Limb (tissue), 2 donors: ENCODE results near the gene PLA2G4B.

Source experiments
- DNase-seq, 2 donors: peaks; one replicate each; pipeline ENCODE4 v3.0.0-alpha.2; 2016; ENCODE audit errors: extremely low spot score in 2 of 2

Gene PLA2G4B

DNA sequence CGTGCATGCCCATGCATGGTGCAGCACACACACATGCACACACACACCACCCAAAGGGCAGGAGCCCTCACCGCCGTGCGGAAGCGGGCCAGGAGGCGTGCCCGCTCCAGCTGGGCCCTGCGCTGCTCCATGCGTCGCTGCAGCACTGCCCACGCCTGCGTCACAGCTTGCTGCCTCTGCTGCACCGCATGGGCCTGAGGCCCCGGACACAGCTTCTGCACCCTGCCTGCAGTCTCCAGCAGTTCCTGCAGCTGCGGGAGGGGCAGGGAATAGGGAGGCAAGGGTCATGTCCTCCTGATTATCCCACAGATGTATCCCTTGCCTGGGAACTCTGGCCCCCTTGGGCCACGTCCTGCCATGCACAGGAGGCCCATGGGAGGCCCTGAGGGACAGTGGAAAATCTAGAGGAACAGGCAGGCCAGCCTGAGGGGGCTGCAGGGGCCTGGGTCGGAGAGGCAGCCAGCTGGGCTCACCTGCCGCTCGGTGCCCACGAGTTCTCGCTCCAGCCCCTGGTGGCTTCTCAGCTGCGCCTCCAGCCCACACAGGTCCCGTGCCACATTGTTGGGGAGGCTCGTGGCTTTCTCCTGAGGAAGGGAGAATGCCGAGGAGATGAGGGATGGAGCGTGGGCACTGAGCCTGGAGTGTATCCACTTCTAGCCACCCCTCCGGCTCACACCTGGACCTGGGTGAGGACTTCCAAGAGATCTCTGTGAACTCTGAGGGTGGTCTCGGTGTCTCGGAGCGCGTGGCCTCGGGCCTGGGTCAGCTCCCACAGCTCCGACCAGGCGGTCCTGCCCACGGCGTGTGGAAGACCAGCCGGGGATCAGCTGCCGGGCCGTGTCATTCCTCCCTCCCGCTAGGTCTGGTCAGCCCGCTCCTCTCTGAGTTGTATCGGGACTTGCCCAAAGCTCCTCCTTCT lies 31.4 kb downstream of the PLA2G4B start:
- no peak for DNase-seq

DNA sequence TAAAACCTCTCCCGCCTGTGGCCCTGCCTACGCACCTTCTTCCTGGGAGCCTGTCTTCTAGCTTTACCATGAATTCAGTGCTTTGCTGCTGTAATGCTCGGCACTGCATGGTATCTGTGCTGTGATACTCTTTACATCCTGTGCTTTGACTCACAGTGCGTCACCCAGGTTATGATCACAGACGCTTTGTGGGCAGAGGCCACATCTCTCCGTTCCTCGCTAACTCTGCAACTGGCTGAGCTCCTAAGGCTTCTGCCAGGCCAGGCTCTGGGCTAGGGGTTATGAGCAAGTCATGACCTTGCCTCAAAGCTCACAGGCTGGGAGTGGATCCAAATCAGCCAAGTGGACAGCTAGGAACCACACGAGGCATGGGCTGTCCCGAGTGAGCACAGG lies 32.0 kb downstream of the PLA2G4B start:
- no peak for DNase-seq

DNA sequence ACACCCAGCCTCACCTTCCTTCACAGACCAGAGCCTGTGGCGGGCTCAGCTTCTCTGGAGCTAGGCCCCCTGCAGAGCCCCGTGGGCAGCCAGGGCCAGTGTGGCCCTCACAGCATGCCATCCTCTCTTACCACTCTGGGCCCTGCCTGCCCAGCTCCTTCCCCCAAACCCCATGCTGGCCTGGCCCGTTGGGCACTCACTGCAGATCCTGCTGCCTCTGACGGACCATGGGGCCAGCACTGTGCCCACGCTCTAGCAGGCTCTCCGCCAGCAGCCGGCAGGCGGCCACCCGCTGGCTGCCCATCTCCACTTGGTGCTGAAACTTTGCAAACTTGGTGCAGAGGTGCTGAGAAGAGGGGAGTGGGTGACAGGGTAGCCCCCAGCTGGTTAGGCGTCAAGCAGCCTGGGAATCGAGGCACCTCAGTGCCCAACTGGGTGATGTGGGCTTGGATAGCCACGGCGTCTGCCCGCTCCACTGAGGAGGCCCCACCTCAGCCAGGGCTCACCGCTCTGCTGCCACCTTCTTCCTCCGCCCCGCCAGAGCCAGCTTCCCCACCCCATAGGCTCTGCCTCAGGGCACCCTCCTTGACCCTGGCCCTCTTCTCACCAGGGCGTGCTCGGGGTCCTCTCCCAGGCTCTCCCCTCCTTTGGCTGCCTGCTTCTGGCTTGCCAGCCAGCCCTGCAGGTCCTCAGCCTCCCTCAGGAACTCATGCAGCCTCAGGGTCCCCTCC lies 32.7 kb downstream of the PLA2G4B start:
- no peak for DNase-seq

DNA sequence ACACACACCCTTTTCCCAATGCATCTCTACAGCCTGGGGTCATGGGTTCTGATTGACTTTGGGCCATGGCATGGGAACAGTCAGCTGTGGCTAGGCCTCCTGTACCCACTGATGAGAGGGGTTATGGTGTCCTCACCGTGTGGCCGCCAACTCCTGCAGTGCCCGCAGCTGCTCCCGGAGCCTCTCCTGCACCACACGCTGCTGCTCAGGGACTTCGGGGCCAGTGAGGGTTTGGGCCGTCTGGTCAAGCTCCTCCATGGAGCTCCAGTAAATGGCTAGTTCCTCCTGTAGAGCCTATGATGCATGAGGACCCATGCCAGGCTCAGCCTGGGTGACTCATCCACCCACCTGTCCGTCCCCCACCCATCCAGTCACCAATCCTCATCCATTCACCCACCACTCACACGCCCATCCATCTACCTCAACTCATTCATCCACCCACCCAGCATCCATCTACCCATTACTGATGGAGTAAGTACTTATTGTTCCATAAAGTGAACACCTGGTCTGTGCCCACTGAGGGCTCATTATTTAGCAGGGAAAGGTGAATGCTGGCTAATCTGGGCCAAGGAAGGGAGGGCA lies 33.6 kb downstream of the PLA2G4B start:
- DNase-seq: no peak

DNA sequence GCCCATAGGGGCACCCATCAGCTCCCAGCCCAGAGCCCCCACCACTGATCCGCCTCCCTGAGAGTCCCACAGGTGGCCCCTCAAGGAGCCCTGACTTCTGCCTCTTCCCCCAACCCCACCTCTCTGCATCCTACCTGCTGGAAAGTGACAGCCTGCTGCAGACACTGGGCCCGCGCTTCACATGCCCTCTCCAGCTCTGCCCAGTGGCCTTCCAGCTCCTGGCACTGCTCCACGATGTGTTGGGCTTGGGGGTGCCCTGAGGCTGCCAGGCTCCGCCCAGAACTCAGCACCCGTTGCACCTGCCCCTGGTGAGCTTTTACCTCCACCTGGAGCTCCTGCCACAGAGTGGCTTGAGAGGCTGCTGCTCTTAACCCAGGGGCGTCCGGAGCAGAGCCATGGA lies 35.1 kb downstream of the PLA2G4B start:
- DNase-seq: no peak

DNA sequence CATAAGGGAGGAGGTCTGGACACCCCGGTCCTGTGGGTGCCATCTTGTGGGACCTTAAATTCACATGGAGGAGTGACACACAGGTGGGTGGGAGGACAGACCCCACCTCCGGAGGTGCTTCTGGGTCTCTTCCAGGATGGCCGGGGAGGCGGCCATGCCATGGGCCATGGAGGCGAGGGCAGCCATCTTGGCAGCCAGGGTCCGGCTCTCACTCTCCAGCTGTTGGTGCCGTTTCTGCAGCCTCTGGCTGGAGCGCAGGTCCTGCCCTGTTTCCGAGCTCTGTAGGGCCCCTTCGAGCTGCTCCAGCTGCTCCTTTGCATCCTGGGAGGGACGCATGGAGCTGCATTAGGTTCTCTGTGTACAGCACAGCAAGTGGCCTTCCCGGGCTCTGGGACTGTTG lies 36.1 kb downstream of the PLA2G4B start:
- DNase-seq: no peak

DNA sequence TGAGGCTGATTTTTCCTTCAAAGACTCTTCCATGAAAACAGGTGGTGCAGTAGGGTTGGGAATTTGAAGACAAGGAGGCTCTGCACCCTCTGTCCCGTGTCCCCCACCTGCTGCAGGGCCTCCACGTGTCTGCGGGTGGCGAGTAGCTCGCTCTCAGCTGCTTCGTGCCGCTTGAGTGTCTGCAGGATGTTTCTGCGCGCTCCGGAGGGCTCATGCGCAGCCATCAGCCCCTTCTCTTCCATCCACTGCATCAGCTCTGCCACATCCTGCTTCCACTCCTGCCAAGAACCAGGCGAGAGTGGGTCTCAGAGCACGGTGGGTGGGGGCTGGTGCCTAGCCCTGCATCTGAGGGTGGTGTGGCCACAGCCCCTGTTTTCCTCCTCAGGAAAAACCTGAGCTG lies 37.4 kb downstream of the PLA2G4B start:
- DNase-seq: no peak

DNA sequence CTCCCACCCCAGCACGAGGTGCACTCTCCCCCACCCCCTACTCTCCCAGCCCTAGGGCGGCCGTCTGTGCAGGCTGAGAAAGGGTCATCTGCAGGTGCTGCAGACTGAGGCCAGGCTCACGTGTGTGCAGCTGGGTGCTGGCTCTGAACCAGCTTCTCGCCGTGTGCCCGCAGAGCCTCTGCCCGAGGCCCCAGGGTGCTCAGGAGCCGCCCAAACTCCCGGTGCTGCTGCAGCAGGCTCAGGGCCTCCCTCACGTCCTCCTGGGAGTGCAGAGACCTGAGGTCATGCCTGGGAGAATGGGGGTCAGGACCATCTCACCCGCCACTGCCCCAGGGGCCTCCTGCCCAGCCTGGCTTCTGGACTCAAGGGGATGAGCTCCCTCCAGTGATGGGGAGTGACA lies 38.0 kb downstream of the PLA2G4B start:
- DNase-seq: no peak

DNA sequence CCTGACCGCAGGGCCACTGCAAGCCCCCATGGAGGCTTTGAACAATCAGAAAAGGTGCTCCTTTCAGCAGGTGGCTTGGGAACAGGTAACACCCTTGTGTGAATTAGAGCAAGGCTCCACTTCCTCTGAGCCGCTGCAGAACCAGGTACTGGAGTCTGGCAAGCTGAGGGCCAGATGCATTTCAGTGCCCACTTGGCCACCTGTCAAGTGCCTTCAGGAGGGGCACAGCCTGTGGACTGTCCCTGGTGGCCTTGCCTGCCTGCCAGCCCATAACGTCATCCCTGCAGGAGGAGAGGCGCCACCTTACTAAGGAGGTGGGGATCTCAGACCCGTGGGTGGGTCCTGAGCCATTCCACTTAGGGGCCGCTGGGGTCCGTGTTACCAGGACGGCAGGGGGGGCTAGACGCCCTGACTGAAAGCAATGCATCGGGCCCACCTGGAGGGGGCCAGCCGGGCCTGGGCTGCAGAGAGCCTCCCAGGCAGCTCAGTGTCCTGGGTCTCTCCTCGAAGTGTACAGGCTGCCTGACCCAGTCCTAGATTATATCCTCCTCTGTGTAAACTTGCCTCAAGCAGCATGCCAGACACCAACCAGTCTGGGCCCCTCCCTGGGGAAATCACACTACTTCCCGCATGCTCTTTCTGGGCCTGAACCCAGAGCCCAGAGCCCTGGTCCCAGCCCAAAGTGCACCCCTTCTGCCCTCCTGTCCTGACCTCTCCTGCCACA lies 39.1 kb downstream of the PLA2G4B start:
- no peak for DNase-seq

DNA sequence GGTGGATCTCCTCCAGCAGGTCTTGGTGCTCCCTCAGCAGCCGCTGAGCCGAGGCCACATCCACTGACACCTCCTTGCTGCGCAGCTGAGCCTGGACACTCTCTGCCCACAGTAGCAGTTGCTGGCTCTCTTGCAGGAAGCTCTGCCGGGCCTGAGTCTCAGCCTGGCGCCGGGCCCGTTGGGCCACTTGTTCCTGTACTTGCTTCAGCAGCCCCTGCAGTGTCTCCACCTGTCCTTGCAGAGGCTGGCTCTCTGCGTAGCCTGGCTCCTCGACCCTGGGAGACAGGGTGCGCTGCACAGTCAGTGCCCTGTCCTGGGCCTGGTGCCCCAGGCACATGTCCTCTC lies 39.7 kb downstream of the PLA2G4B start:
- DNase-seq: no peak

DNA sequence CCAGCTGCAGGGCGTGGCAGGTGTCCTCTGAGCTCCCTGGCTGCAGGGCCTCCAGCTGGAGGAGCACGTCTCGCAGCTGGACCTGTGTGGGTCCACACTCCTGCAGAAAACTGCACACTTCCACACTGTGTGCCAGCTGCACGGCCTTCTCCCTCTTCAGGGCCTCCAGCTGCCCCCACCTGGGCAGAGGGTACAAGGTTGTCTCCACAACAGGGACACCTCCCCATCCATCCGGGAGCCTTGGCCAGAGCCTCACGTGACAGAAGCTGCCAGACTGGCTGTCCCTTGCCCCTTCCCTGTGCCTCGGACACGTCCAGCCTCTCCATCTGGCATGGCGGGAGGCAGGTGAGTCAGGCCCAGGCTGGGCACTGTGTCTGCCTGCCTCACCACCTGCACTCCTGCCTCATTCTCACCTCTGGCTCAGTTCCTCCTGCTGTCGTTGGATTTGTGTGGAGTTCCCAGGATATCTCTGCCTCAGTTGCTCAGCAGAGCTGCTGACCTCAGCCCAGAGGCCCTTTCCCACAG lies 40.7 kb downstream of the PLA2G4B start:
- DNase-seq: no peak

DNA sequence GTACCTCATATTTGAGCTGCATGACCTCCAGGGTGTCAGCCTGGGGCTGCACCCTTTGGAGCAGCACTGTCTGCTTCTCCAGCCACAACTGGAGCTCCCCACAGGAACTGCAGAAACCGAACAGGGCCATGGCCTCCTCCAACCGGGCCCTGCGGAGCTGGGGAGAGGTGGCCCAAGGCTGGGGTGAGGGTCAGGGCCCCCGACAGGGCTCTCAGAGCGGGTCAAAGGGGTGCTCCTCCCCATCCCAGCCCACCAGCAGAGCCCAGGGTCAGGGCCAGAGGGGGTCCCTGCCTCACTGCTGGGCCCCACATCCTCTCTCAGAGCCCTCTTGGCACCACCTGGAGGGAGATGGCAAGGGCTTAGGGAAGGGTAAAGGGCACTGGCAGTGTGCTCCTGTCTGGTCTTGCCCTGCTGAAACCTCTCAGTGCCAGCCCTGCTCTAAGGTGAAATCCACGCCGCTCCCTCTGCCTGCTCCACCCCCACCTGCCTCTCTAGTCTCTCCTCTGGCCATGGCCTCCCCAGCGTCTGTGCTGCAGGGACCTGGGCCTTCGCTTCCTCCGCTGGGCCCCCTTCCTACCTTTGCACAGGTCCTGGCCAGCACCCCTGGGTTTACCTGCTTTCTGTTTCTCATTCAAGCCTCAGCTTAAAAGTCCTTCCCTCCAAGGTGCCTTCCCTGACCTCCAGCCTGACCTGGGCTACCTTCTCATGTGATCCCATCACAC lies 41.7 kb downstream of the PLA2G4B start:
- no peak for DNase-seq

DNA sequence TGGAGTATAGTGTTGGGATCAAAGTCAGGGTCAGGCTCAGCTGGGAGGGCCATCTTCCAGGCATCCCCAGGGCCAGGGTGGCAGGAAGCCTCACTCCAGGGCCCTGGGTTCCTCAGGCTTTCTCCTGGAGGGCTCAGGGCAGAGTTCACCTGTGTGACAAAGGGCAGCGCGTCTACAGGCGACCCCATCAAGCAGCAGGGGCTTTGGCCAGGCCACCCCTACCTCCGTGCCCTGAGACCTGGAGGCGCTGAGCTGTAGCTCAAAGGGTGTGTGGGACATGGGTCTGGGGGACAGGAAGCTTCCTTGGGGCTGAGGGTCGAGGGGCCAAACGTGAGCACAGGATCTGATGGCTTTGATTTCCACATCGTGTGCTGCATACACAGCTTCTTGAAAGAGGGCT lies 42.4 kb downstream of the PLA2G4B start:
- DNase-seq: no peak

DNA sequence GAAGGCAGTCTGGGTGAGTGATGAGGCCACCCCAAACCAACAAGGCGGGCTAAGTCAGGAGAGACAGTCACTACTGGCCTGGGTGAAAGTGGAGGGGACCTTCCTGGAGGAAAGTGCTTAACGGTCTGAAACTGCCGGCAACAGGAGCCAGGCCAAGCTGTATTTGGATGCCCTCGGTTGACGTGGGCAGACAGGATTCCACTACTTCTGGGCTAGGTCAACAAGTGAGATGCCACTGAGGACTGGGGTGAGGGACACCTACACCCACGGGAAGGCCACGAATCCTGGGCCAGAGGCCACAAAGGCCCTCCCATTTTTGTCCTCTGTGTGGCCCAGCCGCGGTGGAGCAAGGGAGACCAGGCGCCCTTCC lies 42.9 kb downstream of the PLA2G4B start:
- no peak for DNase-seq

DNA sequence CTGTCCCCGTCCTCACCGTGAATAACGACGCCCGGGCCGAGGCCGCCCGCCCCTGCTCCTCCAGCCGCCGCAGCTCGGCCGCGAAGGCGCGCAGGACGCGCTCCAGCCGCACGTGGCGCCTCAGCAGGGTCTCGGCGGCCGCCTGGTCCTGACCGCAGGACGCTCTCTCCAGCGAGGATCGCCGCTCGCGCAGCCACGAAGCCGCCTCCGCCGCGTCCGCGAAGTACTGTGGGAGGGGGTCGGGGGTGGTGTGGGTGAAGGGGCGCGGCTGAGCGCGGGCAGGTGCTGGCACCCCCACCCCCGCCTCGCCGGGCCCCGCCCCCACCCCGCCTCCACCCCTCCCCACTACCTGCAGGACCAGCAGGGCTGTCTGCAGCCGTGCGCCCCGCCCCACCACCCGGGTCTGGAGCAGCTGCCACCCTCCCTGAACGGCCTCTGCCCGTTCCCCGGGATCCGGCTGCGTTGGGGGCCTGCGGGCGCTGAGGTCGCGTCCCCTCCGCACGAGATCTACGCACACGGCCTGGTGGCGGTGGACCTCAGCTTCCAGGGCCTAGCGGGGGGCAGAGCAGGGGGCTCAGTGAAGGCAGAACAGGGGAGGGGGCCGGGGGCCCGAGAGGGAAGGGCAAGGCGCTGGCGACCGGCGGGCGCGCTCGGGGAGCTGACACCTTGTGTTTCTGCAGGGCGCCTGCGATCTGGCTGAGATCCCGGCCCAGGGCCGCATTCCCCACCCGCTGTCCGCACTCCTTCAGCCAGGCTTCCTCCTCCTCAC lies 43.5 kb downstream of the PLA2G4B start:
- DNase-seq: peak in 1 of 2 donors; percentile 46

DNA sequence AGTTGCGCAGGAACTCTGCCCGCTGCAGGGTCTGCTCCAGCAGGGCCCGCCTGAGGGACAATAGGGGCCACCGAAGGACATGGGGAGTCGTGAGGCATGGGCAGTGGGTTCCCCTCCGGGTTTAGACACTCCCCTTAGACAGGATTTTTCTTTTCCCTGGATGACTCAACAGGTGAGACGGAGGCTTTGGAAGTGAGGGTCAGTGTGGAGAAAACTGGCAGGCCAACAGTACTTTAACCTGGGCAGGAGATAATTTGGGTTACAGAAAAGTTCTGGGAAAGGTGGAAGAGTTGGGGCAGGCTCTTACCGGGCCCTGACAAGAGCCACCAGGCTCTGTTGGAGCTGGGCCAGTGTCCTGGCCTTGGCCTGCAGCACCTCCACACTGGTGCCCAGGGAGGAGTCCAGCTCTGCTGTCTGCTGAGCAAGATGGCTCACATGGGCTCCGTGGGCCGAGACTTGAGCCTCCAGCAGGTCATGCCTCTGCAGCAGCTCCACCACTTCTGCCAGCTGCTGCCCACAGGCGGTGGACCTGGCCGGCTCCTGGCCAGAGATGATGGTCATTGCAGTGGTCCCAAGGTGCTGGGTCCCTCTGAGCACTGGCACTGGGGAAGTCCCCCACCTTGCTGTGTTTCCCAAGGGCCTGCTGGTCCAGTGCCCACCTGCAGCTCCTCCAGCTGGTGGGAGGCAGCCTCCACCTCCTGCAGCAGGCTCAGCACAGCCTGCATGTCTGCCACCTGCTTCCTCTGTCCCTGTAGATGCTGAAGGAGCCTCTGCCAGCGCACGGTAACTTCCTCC lies 44.2 kb downstream of the PLA2G4B start:
- DNase-seq: no peak

DNA sequence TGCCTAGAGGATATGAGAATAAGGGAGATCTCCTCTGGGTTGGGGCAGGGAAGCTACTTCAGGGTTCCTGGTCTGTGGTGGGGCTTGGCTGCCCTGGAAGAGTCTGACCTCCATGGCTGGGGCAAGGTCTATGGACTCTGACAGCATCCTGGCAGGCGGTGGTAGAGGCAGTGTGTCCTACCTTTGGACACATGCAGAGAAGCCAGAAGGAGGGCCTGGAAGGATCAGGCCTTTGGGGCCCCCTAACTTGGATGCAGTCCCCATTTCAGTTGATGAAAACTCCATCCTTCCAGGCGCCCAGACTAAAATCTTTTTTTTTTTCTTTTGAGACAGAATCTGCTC lies 44.8 kb downstream of the PLA2G4B start:
- DNase-seq: no peak

DNA sequence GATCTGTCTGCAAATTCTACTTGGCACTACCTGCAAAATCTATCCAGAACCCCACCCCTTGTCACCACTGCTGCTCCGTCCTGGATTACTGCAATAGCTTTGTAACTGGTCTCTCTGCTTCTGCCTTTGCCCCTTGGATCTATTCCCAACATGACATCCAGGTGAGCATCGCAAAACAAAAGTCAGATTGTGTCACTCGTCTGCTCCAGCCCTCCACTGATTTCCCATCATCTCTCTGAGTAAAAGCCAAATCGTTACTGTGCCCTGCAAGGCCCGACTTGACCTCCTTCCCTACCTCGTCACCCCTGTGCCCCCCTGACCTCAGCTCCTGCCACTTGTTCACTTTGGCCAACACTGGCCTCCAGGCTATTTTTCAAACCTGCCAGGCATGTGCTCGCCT lies 45.8 kb downstream of the PLA2G4B start:
- no peak for DNase-seq

DNA sequence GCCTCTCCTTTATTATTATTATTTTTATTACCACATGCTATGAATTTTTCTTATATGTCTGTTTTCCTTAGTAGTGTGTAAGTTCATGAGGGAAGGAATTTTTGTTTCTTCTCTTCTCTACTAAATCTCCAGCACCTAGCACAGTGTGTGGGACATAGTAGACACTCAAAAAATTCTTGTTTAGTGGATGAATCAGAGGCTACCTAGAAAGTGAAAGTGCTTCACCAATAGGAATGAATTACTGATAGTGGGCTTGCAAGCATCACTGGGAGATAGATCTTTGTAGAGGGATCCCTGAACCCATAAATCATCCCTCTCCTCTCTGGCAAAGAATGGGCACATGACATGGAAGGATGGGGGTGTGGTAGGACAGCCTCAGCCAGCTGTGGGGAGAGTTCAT lies 46.7 kb downstream of the PLA2G4B start:
- no peak for DNase-seq

DNA sequence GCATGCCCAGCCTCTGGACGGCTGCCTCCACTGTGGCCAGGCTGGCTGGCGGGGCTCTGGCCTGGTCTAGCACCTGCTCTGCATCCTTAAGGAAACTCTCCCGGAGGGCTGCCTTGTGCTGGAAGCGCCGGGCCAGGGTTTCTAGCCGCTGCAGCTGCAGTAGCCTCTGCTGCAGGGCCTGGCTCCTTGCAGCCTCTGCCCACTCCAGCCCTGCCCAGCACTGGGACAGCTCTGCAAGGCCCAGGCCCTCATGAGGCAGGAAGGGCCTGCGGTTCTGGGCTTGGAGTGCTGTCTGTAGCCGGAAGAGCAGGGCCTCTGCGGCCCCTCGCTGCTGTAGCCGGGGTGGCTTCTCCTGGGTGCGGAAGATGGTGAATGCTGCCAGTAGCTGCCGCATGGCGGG lies 47.2 kb downstream of the PLA2G4B start:
- DNase-seq: no peak
